Stomach (tissue), 9 donors: Measurements from ENCODE around the gene ABCC5. TPM values are rescaled to one million over a fixed set of nuclear protein-coding genes. Genes with fewer than 3 reads are reported as not detected.
"Not testable (repeated sequence)": the region's sequence is repeated elsewhere in the genome, so short reads cannot be mapped to it uniquely, and the experiment has no call there.

Experiments used
- DNase-seq, 2 donors: peaks; one replicate each; pipeline versions ENCODE4 v3.0.0 to v3.0.0-alpha.2; 2013 to 2019
- H3K27ac ChIP-seq, 5 donors: fragments of 200-600 bp in 4 of 5; sonication (generic) in 4 of 5; one replicate each; pipeline ENCODE4 v1.5.1; 2013 to 2019; ENCODE audit warnings: mild to moderate bottlenecking in 1 of 5, moderate library complexity in 1 of 5
- H3K27me3 ChIP-seq, 3 donors: fragments of 200-600 bp; sonication (generic); one replicate each; pipeline ENCODE4 v1.5.1; 2017 to 2019; ENCODE audit warnings: mixed run types in 1 of 3
- H3K36me3 ChIP-seq, 4 donors: fragments of 200-600 bp; sonication (generic); 1 replicate in 3 of 4; 2 replicates in 1 of 4; pipeline ENCODE4 v1.5.1; 2016 to 2019
- H3K4me1 ChIP-seq, 4 donors: fragments of 200-600 bp; sonication (generic); one replicate each; pipeline ENCODE4 v1.5.1; 2016 to 2019
- H3K4me3 ChIP-seq, 4 donors: fragments of 200-600 bp; sonication (generic) in 3 of 4; one replicate each; pipeline ENCODE4 v1.5.1; 2016 to 2019; ENCODE audit warnings: mild to moderate bottlenecking in 1 of 4
- H3K9me3 ChIP-seq, 4 donors: fragments of 200-600 bp; sonication (generic); one replicate each; pipeline ENCODE4 v1.5.1; 2016 to 2019
- EP300 ChIP-seq: sonication (generic); formaldehyde crosslinking; IDR thresholded peaks from one replicate; pipeline ENCODE4 v1.6.1; 2017; ENCODE audit warnings: antibody characterized with exemption
- POLR2A ChIP-seq, 4 donors: fragments of 450-650 bp; IDR thresholded peaks; one replicate each; pipeline ENCODE4 v1.6.1; 2016; ENCODE audit warnings: antibody characterized with exemption in 4 of 4, control low read depth in 2 of 4, mild to moderate bottlenecking in 1 of 4, moderate library complexity in 1 of 4
- POLR2AphosphoS5 ChIP-seq, 3 donors: sonication (generic); formaldehyde crosslinking; IDR thresholded peaks; one replicate each; pipeline ENCODE4 v1.6.1; 2016; ENCODE audit warnings: antibody characterized with exemption in 3 of 3
- WGBS, 5 donors: extraction: QIAGEN DNeasy Blood & Tissue Kit in 3 of 5; methylation state at CpG; one replicate each; pipeline versions ENCODE4 v1.1.5 to v1.1.7; 2013 to 2018; 5-methylcytosine and 5-hydroxymethylcytosine counted together
- intact Hi-C: fragments of 100-400 bp; cut with DNase I; formaldehyde crosslinking; loops from one replicate; pipeline ENCODE4 v1.15.1; 2023; ENCODE audit warnings: low total_unique reads
- polyA plus RNA-seq, 3 donors: library from polyadenylated mRNA; stranded (reverse); fragments of 200-250 nt; gene quantifications; one replicate each; pipeline ENCODE4 v1.2.3, GENCODE V29; 2013
- total RNA-seq, 5 donors: library from RNA; depleted of rRNA; stranded (reverse); fragments of >200 nt; gene quantifications; one replicate each; pipeline versions ENCODE4 v1.1.0 to v1.2.3, GENCODE V29; 2014 to 2016
- TF ChIP-seq, protein P1 (sequence below), 7 experiments: fragments of 450-650 bp in 4 of 7; fragments of 200-600 bp in 3 of 7; sonication (generic) in 3 of 7; IDR thresholded peaks; one replicate each; pipeline ENCODE4 v1.5.1; 2016 to 2019; ENCODE audit warnings: antibody characterized with exemption in 7 of 7, control low read depth in 2 of 7, mild to moderate bottlenecking in 1 of 7
- donor health status: healthy with polysubstance abuse.
- donor health status: Bipolar disorder and iron deficiency.
- donor health status: healthy.

ABCC5 gene
- total and polyA plus RNA-seq, 8 donors: 16.6 to 241 (median 78.3) TPM

DNA sequence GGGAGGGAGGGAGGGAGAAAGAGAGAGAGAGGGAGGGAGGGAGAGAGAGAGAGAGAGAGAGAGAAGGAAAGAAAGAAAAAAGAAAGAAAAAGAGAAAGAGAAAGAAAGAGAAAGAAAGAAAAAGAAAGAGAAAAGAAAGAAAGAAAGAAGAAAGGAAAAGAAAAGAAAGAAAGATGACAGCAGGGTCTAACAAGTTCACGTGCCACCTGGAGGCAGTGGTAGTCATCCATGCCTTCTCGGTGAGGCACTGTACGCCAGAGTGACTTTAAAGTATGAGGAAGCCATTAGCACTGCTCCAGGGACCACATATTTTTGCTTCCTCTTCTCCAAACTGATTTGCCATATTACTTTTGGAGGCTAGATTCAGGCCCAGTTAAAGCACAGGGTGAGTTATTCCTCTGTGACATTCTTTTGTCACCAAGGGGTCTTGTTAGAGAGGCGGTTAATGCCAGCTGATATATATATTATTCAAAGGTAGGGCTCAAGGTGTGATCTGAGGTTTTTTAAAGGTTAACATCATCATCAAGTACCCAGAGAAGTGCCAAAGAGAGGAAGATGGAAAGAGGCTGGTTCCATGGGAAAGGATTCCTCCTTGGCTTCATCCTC lies 13.6 kb upstream of the ABCC5 start, which contains the start of gene HTR3D:
TSS of gene HTR3D (plus strand) at position 556 of the 606 bp plus-strand sequence. CDS start at position 556, 0 bp downstream.
- WGBS, 5 donors: 62 to 70% (median 68%) methylated on average over 4 of the region's 4 CpGs
- no peak within 1 kb of the TSS for H3K27ac ChIP-seq
- no peaks in the 10 kb centered on the region for H3K36me3 ChIP-seq
- TF ChIP-seq POLR2A (IDR thresholded peaks at IDR 0.05) (no peak), POLR2AphosphoS5 (IDR thresholded peaks at IDR 0.05) (no peak)
- intact Hi-C loops: no loop called here
- no peak for DNase-seq
- H3K27me3 ChIP-seq: no peaks in the 10 kb centered on the region
- no peaks in the 10 kb centered on the region for H3K9me3 ChIP-seq
- H3K4me1 ChIP-seq: no peaks in the 10 kb centered on the region
- no peak within 1 kb of the TSS for H3K4me3 ChIP-seq

GRCh38 chr3:184030536-184030935 lies 12.9 kb upstream of the ABCC5 start:
- 70 to 85% (median 74%) methylated on average over 3 of the region's 3 CpGs for WGBS, 5 donors
- intact Hi-C loops: no loop called here

DNA sequence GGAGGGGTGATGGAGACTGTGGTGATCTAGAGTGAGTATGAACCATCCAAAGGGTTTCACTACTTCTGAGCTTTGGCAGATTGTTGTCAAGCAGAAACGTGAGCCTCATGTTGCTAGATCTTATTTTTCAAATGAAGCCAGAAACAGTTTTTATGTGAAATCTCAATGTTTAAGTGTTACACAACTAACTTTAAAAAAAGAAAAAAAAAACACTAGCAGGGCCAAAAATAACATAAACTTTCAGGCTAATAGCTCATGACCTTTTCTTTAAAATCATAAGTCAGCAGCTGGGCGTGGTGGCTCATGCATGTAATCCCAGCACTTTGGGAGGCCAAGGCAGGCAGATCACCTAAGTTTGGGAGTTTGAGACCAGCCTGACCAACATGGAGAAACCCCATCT lies 11.8 kb upstream of the ABCC5 start:
- no peaks in the 10 kb centered on the region for H3K9me3 ChIP-seq
- H3K27me3 ChIP-seq: no peaks in the 10 kb centered on the region
- 70 to 83% (median 77%) methylated on average over 2 of the region's 2 CpGs for WGBS, 5 donors
- no peak overlapping the region for H3K4me3 ChIP-seq
- H3K27ac ChIP-seq: no peak overlapping the region
- H3K36me3 ChIP-seq: no peaks in the 10 kb centered on the region
- intact Hi-C loops: no loop called here
- no peaks in the 10 kb centered on the region for H3K4me1 ChIP-seq
- no peak for DNase-seq
- TF ChIP-seq POLR2AphosphoS5 (IDR thresholded peaks at IDR 0.05) (no peak), EP300 (no peak), POLR2A (IDR thresholded peaks at IDR 0.05) (no peak)
- TF ChIP-seq, protein P1, sequence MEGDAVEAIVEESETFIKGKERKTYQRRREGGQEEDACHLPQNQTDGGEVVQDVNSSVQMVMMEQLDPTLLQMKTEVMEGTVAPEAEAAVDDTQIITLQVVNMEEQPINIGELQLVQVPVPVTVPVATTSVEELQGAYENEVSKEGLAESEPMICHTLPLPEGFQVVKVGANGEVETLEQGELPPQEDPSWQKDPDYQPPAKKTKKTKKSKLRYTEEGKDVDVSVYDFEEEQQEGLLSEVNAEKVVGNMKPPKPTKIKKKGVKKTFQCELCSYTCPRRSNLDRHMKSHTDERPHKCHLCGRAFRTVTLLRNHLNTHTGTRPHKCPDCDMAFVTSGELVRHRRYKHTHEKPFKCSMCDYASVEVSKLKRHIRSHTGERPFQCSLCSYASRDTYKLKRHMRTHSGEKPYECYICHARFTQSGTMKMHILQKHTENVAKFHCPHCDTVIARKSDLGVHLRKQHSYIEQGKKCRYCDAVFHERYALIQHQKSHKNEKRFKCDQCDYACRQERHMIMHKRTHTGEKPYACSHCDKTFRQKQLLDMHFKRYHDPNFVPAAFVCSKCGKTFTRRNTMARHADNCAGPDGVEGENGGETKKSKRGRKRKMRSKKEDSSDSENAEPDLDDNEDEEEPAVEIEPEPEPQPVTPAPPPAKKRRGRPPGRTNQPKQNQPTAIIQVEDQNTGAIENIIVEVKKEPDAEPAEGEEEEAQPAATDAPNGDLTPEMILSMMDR (IDR thresholded peaks at IDR 0.05): no peak

More at GRCh38 chr3:184030536-184030935, 12.9 kb upstream of the ABCC5 start:
- no peak overlapping the region for H3K27ac ChIP-seq
- H3K27me3 ChIP-seq: no peaks in the 10 kb centered on the region
- H3K9me3 ChIP-seq: no peaks in the 10 kb centered on the region
- no peak for DNase-seq
- TF ChIP-seq, protein P1 (IDR thresholded peaks at IDR 0.05): no peak
- TF ChIP-seq POLR2A (IDR thresholded peaks at IDR 0.05) (no peak), EP300 (no peak), POLR2AphosphoS5 (IDR thresholded peaks at IDR 0.05) (no peak)
- H3K4me1 ChIP-seq: no peaks in the 10 kb centered on the region
- no peaks in the 10 kb centered on the region for H3K36me3 ChIP-seq
- H3K4me3 ChIP-seq: no peak overlapping the region

GRCh38 chr3:184028275-184028890 lies 10.7 kb upstream of the ABCC5 start:
- intact Hi-C loops, H3K27ac ChIP-seq, H3K27me3 ChIP-seq, H3K4me1 ChIP-seq, H3K36me3 ChIP-seq, H3K4me3 ChIP-seq, DNase-seq, H3K9me3 ChIP-seq: not testable (repeated sequence)
- WGBS, 5 donors: 62 to 79% (median 67%) methylated on average over 1 of the region's 1 CpG

GRCh38 chr3:184025256-184025655 lies 7.6 kb upstream of the ABCC5 start:
- DNase-seq: not testable (repeated sequence)
- WGBS, 5 donors: 51 to 74% (median 62%) methylated on average over 5 of the region's 5 CpGs

GRCh38 chr3:184022323-184022722 lies 4.6 kb upstream of the ABCC5 start:
- Histone ChIP-seq H3K4me1 (peaks cover 0 to 8% (median 4%) of the 10 kb centered on the region in 4 donors), H3K27me3 (peaks cover 0 to 6% (median 0%) of the 10 kb centered on the region in 3 donors), H3K4me3 (no peak overlapping the region), H3K36me3 (no peaks in the 10 kb centered on the region), H3K9me3 (no peaks in the 10 kb centered on the region), H3K27ac (peak overlapping the region in 1 of 5 donors; percentile 17)
- DNase-seq: no peak
- TF ChIP-seq, protein P1 (IDR thresholded peaks at IDR 0.05): no peak
- TF ChIP-seq EP300 (no peak), POLR2AphosphoS5 (IDR thresholded peaks at IDR 0.05) (no peak), POLR2A (IDR thresholded peaks at IDR 0.05) (no peak)
- 57 to 82% (median 73%) methylated on average over 7 of the region's 7 CpGs for WGBS, 5 donors
- intact Hi-C loops: no loop called here

More at GRCh38 chr3:184025256-184025655, 7.6 kb upstream of the ABCC5 start:
- H3K9me3 ChIP-seq, intact Hi-C loops, H3K4me3 ChIP-seq, H3K27ac ChIP-seq, H3K4me1 ChIP-seq, H3K27me3 ChIP-seq, H3K36me3 ChIP-seq: not testable (repeated sequence)
